Skeletal muscle tissue (tissue), 4 donors: Measurements from ENCODE around the gene LHFPL2. TPM values are rescaled to one million over a fixed set of nuclear protein-coding genes. Genes with fewer than 3 reads are reported as not detected.
A peak's percentile ranks its signal among the peaks of the same experiment; 100 is the strongest.

Experiments
- H3K27ac ChIP-seq: one replicate; pipeline ENCODE4 v1.7.0; 2013; ENCODE audit warnings: mild to moderate bottlenecking, low read depth, low read length, inconsistent platforms
- H3K27me3 ChIP-seq, 3 donors: one replicate each; pipeline ENCODE4 v1.7.0; 2013; ENCODE audit warnings: low read length in 3 of 3; ENCODE audit not compliant: control insufficient read depth in 3 of 3, insufficient read depth in 3 of 3
- H3K36me3 ChIP-seq, 3 donors: one replicate each; pipeline ENCODE4 v1.7.0; 2013; ENCODE audit warnings: low read length in 3 of 3; ENCODE audit not compliant: control insufficient read depth in 3 of 3, insufficient read depth in 3 of 3
- H3K4me1 ChIP-seq, 3 donors: one replicate each; pipeline ENCODE4 v1.7.0; 2013; ENCODE audit warnings: low read length in 3 of 3, mild to moderate bottlenecking in 3 of 3; ENCODE audit not compliant: control insufficient read depth in 3 of 3, insufficient read depth in 3 of 3
- H3K4me3 ChIP-seq, 3 donors: one replicate each; pipeline ENCODE4 v1.7.0; 2013; ENCODE audit warnings: low read length in 3 of 3
- H3K9ac ChIP-seq, 3 donors: one replicate each; pipeline ENCODE4 v1.7.0; 2013; ENCODE audit warnings: low read length in 3 of 3, mild to moderate bottlenecking in 3 of 3, moderate library complexity in 2 of 3, low read depth in 1 of 3
- H3K9me3 ChIP-seq, 3 donors: one replicate each; pipeline ENCODE4 v1.7.0; 2013; ENCODE audit warnings: low read length in 3 of 3; ENCODE audit not compliant: control insufficient read depth in 3 of 3
- total RNA-seq: library from RNA; depleted of rRNA; stranded (reverse); fragments of >200 nt; gene quantifications from one replicate; pipeline ENCODE4 v1.2.3, GENCODE V29; 2014
- donor health status: Osteomylitis.

Gene LHFPL2
- total RNA-seq, 1 donor from 2014 or later: 54.8 TPM

- Histone ChIP-seq H3K36me3 (no peaks in the 10 kb centered on the region), H3K27me3 (no peaks in the 10 kb centered on the region), H3K9me3 (no peaks in the 10 kb centered on the region), H3K27ac (peak overlapping the region; percentile 64), H3K9ac (peak overlapping the region; percentile 57 to 81 (median 62)), H3K4me1 (peaks cover 25 to 50% (median 27%) of the 10 kb centered on the region in 3 donors), H3K4me3 (peak overlapping the region; percentile 64 to 75 (median 73))
Observed at GRCh38 chr5:78509884-78510769, 138.4 kb downstream of the LHFPL2 start.

- peaks cover 33 to 58% (median 36%) of the 10 kb centered on the region in 3 donors for H3K4me1 ChIP-seq
Observed at GRCh38 chr5:78509145-78509865, 139.3 kb downstream of the LHFPL2 start.

GRCh38 chr5:78508186-78508765 lies 140.3 kb downstream of the LHFPL2 start:
- no peaks in the 10 kb centered on the region for H3K9me3 ChIP-seq
- no peaks in the 10 kb centered on the region for H3K36me3 ChIP-seq
- peaks cover 37 to 63% (median 39%) of the 10 kb centered on the region in 3 donors for H3K4me1 ChIP-seq
- no peak overlapping the region for H3K9ac ChIP-seq
- H3K27me3 ChIP-seq: no peaks in the 10 kb centered on the region
- peak overlapping the region in 1 of 3 donors; percentile 16 for H3K4me3 ChIP-seq
- peak overlapping the region; percentile 64 for H3K27ac ChIP-seq

More at GRCh38 chr5:78509145-78509865, 139.3 kb downstream of the LHFPL2 start:
- Histone ChIP-seq H3K27me3 (no peaks in the 10 kb centered on the region), H3K9ac (peak overlapping the region; percentile 57 to 81 (median 62)), H3K9me3 (no peaks in the 10 kb centered on the region), H3K36me3 (no peaks in the 10 kb centered on the region), H3K27ac (peak overlapping the region; percentile 64), H3K4me3 (peak overlapping the region; percentile 64 to 75 (median 73))

GRCh38 chr5:78507531-78507930 lies 141.0 kb downstream of the LHFPL2 start:
- Histone ChIP-seq H3K27me3 (no peaks in the 10 kb centered on the region), H3K9ac (no peak overlapping the region), H3K4me3 (no peak overlapping the region), H3K4me1 (peaks cover 37 to 63% (median 39%) of the 10 kb centered on the region in 3 donors), H3K9me3 (no peaks in the 10 kb centered on the region), H3K27ac (no peak overlapping the region), H3K36me3 (no peaks in the 10 kb centered on the region)

GRCh38 chr5:78506261-78507024 lies 142.1 kb downstream of the LHFPL2 start:
- Histone ChIP-seq H3K9ac (no peak overlapping the region), H3K4me3 (no peak overlapping the region), H3K36me3 (no peaks in the 10 kb centered on the region), H3K27ac (peak overlapping the region; percentile 17), H3K4me1 (peaks cover 33 to 57% (median 42%) of the 10 kb centered on the region in 3 donors), H3K9me3 (no peaks in the 10 kb centered on the region), H3K27me3 (no peaks in the 10 kb centered on the region)

- no peak overlapping the region for H3K4me3 ChIP-seq
- no peaks in the 10 kb centered on the region for H3K36me3 ChIP-seq
- H3K27me3 ChIP-seq: no peaks in the 10 kb centered on the region
- peaks cover 28 to 51% (median 45%) of the 10 kb centered on the region in 3 donors for H3K4me1 ChIP-seq
- no peak overlapping the region for H3K9ac ChIP-seq
- no peaks in the 10 kb centered on the region for H3K9me3 ChIP-seq
- H3K27ac ChIP-seq: peak overlapping the region; percentile 17
Observed at GRCh38 chr5:78505860-78506259, 142.7 kb downstream of the LHFPL2 start.

GRCh38 chr5:78504704-78505677 lies 143.6 kb downstream of the LHFPL2 start:
- Histone ChIP-seq H3K36me3 (no peaks in the 10 kb centered on the region), H3K4me3 (no peak overlapping the region), H3K4me1 (peaks cover 22 to 42% (median 38%) of the 10 kb centered on the region in 3 donors), H3K9ac (no peak overlapping the region), H3K27me3 (no peaks in the 10 kb centered on the region), H3K9me3 (no peaks in the 10 kb centered on the region), H3K27ac (peak overlapping the region; percentile 61)

- H3K4me1 ChIP-seq: peaks cover 16 to 34% (median 32%) of the 10 kb centered on the region in 3 donors
Observed at GRCh38 chr5:78503958-78504653, 144.5 kb downstream of the LHFPL2 start.

More at GRCh38 chr5:78503958-78504653, 144.5 kb downstream of the LHFPL2 start:
- Histone ChIP-seq H3K27me3 (no peaks in the 10 kb centered on the region), H3K4me3 (no peak overlapping the region), H3K9ac (no peak overlapping the region), H3K36me3 (no peaks in the 10 kb centered on the region), H3K27ac (peak overlapping the region; percentile 61), H3K9me3 (no peaks in the 10 kb centered on the region)
